HG02884 (cell line): ENCODE measurements around the gene KRT23.

Experiments
- ATAC-seq: cut with Tn5 transposase; IDR thresholded peaks from one replicate; pipeline ENCODE4 v1.9.1; 2021; ENCODE audit warnings: mild to moderate bottlenecking, moderate library complexity; ENCODE audit not compliant: unreplicated experiment

Gene KRT23

GRCh38 chr17:40912486-40913210, 24.8 kb downstream of the KRT23 start:
- ATAC-seq = no peak

DNA sequence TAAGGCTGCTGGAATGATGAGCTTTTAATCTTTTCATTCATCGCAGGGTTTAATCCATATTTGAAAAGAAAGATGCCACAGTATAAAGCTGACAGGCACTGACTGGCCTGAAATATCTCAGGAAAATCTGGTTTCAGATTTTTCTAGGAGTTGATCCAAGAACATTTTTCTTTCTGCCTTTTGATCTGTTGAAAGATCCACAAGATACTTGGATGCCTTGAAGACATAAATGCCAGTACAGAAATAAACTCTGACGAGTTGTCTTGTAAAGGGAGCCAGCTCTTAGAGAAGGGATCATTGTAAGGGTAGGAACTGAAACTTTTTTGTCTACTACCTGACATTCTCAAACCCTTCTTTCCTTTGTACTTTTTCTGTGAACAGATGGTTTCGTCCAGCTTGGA, 27.0 kb downstream of the KRT23 start:
- ATAC-seq = no peak

GRCh38 chr17:40909755-40910154, 27.7 kb downstream of the KRT23 start:
- ATAC-seq = no peak

GRCh38 chr17:40909351-40909750, 28.1 kb downstream of the KRT23 start:
- no peak for ATAC-seq

- ATAC-seq = no peak
These were observed 30.8 kb downstream of the KRT23 start for GRCh38 chr17:40906613-40907012.

GRCh38 chr17:40905370-40905769, 32.1 kb downstream of the KRT23 start:
- ATAC-seq = no peak

- ATAC-seq = no peak
These were observed 34.2 kb downstream of the KRT23 start for GRCh38 chr17:40903129-40903847.

DNA sequence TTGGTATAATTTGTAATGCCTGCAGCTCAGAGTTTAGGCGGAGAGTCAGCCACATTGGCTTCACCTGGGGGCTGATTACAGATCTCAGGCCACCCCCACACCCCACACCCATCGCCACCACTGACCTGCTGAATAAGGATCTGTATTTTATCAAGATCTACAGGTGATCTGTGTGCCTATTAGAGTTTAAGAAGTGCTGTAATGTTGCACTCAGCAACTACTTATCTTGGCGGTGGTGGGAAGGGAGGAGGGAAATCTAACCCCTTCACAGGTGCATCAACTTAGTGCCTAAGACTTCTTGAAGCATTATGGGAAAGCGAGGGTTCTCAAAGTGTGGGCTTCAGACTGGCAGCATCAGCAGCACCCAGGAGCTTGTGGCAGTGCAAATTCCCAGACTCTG, 34.9 kb downstream of the KRT23 start:
- ATAC-seq = no peak

- no peak for ATAC-seq
These were observed 35.4 kb downstream of the KRT23 start for GRCh38 chr17:40901981-40902474.

DNA sequence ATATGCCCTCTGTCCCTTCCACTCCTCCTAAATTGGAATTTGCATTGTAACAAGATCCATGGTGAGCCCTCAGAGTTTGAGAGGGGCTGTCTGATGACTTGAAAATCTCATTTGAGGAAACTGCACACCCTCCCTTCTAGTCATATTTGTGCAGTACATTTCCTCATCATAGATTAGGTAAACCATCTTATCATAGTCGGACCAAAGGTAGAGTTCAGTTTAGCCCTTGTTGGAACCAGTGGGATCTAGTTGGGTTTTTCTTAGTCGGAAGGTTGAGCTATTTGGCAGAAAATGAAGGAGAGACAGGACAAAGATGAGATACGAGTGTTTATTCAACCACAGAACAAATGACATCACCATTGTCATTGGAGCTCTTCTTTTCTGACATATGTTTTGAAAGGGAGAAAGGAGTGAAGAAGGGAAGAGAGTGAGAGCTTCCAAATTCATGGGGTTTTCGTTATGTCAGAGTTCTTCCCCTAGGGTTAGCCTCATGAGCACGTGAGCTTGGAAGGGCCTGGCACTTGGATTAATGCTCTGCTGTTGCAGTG, 36.6 kb downstream of the KRT23 start:
- no peak for ATAC-seq

- no peak for ATAC-seq
These were observed 40.5 kb downstream of the KRT23 start for GRCh38 chr17:40896916-40897455.

GRCh38 chr17:40895106-40895730, 42.2 kb downstream of the KRT23 start:
- no peak for ATAC-seq

GRCh38 chr17:40888196-40888720, 49.2 kb downstream of the KRT23 start:
- ATAC-seq = no peak

DNA sequence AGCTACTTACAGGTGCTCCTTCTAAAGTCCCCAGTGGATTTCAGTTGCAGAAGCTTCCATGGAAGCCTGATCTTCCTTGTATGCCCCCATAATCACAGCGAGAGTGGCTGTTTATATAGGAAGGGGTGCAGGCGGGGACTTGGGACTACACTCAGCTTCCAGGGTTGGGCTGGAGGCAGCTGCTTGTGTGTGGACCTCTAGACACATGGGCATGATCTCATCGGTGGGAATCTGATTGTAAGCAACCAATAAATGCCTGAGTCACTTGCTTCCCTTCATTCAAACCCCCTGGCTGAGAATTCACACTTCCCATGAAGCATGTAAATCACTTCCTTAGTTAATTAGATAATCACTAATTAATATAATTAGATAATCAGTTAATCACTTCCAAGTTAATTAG, 51.4 kb downstream of the KRT23 start:
- no peak for ATAC-seq

- ATAC-seq = no peak
These were observed 52.5 kb downstream of the KRT23 start, which contains the start of gene KRT20 for GRCh38 chr17:40884708-40885512. Gene KRT20 (minus strand): TSS chr17:40885242. CDS start chr17:40885185, 57 bp downstream.

- no peak for ATAC-seq
These were observed 53.7 kb downstream of the KRT23 start for GRCh38 chr17:40883626-40884334.

DNA sequence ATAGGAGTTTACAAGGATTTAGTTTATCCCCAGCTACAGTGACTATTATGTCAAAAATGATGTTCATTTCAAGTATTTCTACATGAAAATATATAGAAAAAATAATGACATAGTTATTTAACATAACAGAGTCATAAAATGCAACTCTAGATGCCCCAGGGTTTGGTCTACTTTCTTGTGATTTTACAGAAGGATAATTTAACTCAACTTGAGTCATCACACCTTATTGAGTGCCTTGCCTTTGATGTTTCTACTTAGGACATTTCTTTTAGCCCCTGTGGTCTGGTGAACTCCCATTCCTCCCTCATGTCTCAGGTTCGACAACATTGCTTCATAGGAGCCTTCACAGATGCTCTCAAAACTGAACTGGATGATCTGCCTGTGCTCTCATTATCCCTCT, 54.4 kb downstream of the KRT23 start:
- no peak for ATAC-seq

GRCh38 chr17:40879026-40879425, 58.4 kb downstream of the KRT23 start:
- ATAC-seq = no peak

- no peak for ATAC-seq
These were observed 59.4 kb downstream of the KRT23 start for GRCh38 chr17:40878044-40878443.
